HG03103 (cell line): ENCODE results near the gene FXYD1.

Source experiments
- ATAC-seq: cut with Tn5 transposase; IDR thresholded peaks from one replicate; pipeline ENCODE4 v1.9.1; 2021; ENCODE audit warnings: low read depth; ENCODE audit not compliant: unreplicated experiment

Gene FXYD1

GRCh38 chr19:35179830-35180229 is 41.2 kb downstream of the FXYD1 start:
- ATAC-seq = no peak

GRCh38 chr19:35181387-35181786 is 42.8 kb downstream of the FXYD1 start:
- ATAC-seq = no peak

- no peak for ATAC-seq
These were observed 45.6 kb downstream of the FXYD1 start for GRCh38 chr19:35184267-35184666.

DNA sequence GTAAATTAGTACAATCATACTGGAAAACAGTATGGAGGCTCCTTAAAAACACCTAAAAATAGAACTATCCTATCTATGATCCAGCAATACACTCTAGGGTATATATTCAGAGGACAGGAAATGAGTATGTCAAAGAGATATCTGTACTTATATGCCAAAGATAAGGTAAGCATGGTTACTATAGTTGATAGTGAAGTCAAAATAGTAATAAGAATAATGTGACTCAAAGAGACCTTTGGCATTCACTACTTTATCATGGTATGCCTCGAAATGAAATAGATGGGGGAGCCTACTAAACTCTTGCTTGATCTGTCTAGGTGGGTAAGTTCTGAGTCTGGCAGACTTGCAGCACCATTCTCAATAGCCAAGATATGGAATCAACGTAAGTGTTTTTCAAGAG is 46.3 kb downstream of the FXYD1 start:
- ATAC-seq = no peak
